ENCODE measurements around the gene MAX. TPM values are rescaled to one million over a fixed set of nuclear protein-coding genes. Genes with fewer than 3 reads are reported as not detected.

The MAX gene
- total RNA-seq, 6 donors from 2014 or later: 53.7 to 146 (median 68.2) TPM

- Histone ChIP-seq H3K4me3 (peak overlapping the region; percentile 88 to 99 (median 94)), H3K27ac (peak overlapping the region; percentile 97 to 99 (median 98)), H3K36me3 (peaks cover 0 to 5% (median 0%) of the 10 kb centered on the region in 4 donors), H3K9me3 (no peaks in the 10 kb centered on the region), H3K4me1 (peaks cover 35 to 50% (median 49%) of the 10 kb centered on the region in 4 donors), H3K27me3 (no peaks in the 10 kb centered on the region)
- DNase-seq: peak; percentile 27 to 85
- TF ChIP-seq POLR2A (IDR thresholded peaks at IDR 0.05) (peak in 1 of 4 donors; percentile 49), CTCF (IDR thresholded peaks at IDR 0.05) (no peak)
- peak; percentile 0 to 4 for ATAC-seq (ENCODE audit: low FRiP score in 2 of 2)
- 0 to 1% methylated on average over 14 to 37 of the region's 66 CpGs for WGBS, 2 donors
These were observed 481 bp downstream of the MAX start for GRCh38 chr14:65101631-65102440.

- DNase-seq: no peak
- H3K4me1 ChIP-seq: peaks cover 43 to 58% (median 57%) of the 10 kb centered on the region in 4 donors
- H3K4me3 ChIP-seq: peak overlapping the region; percentile 88 to 99 (median 94)
- no peaks in the 10 kb centered on the region for H3K9me3 ChIP-seq
- peak overlapping the region; percentile 97 to 99 (median 98) for H3K27ac ChIP-seq
- no peaks in the 10 kb centered on the region for H3K27me3 ChIP-seq
- TF ChIP-seq POLR2A (IDR thresholded peaks at IDR 0.05) (no peak), CTCF (IDR thresholded peaks at IDR 0.05) (no peak), EP300 (IDR thresholded peaks at IDR 0.05) (no peak), POLR2AphosphoS5 (IDR thresholded peaks at IDR 0.05) (no peak)
- 20 to 22% methylated on average over 6 of the region's 6 CpGs for WGBS, 2 donors
- H3K36me3 ChIP-seq: peaks cover 0 to 8% (median 0%) of the 10 kb centered on the region in 4 donors
- ATAC-seq (ENCODE audit: low FRiP score in 2 of 2): no peak
These were observed 1.3 kb downstream of the MAX start for GRCh38 chr14:65100922-65101541.

DNA sequence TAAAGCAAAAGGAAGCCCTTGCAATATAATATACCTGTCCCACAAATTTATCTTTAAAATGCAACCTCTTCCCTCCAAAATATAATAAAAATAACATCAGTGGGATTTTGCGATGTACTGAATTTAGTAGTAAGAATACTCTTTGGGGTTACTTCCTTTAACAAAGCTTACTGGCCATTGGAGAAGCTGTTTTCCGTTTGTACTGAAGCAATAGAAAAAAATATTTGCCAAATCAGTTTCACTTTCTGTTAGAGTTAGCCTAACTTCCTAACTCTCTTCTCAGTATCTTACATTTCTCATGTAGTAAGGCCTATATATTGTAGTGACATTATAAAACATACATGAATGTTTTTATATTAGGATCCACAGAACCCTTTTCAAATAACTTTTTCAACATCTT lies 3.7 kb downstream of the MAX start:
- WGBS, 2 donors: 2 to 8% methylated on average over 2 of the region's 2 CpGs
- DNase-seq (no peak), ATAC-seq (ENCODE audit: low FRiP score in 2 of 2) (no peak)
- Histone ChIP-seq H3K27me3 (no peaks in the 10 kb centered on the region), H3K9me3 (no peaks in the 10 kb centered on the region), H3K4me3 (peak overlapping the region in 3 of 4 donors; percentile 8 to 32 (median 30)), H3K27ac (peak overlapping the region; percentile 9 to 78 (median 61)), H3K36me3 (peaks cover under 1 to 23% (median 5%) of the 10 kb centered on the region in 4 donors), H3K4me1 (peaks cover 52 to 69% (median 64%) of the 10 kb centered on the region in 4 donors)
- no peak for TF ChIP-seq POLR2AphosphoS5 (IDR thresholded peaks at IDR 0.05)
- TF ChIP-seq CTCF (IDR thresholded peaks at IDR 0.05): no peak
- TF ChIP-seq POLR2A (IDR thresholded peaks at IDR 0.05): no peak
- no peak for TF ChIP-seq EP300 (IDR thresholded peaks at IDR 0.05)

DNA sequence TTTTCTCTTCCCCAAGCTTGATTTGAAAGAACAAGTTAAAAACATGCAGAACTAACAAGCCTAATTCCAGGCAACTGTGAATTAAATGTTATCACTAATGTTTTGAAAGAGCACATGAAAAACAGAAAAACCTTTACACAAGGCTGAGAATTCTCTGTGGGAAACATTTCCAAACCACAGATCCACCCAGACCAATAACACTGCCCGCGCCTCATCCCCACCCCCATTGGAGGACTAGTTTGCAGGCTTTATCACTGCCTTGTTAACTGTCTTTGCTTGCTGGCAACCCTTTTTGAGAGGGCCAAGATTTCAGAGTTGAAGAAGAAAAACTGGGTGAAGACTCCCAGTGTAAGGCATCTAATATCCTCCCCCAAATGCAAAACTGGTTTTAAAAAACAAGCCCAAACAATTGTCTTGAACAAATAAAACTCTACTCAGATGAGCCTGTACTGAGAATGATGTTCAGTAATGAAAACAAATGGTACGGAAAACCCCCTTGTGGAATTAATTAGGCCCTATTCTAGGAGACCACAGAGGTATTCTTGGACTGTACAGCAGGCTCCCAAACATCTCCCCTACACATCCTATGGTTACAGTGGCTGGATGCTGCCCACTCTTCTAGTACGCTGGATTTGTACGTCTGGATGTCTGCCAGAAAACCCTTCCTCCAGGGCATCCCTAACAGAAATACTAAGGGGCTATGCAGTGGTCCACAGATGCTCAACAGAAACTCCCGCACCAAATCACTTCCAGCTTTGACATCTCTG lies 5.8 kb downstream of the MAX start:
- no peak for TF ChIP-seq POLR2A (IDR thresholded peaks at IDR 0.05)
- no peak for TF ChIP-seq EP300 (IDR thresholded peaks at IDR 0.05)
- TF ChIP-seq CTCF (IDR thresholded peaks at IDR 0.05): no peak
- no peak for TF ChIP-seq POLR2AphosphoS5 (IDR thresholded peaks at IDR 0.05)
- H3K9me3 ChIP-seq: no peaks in the 10 kb centered on the region
- DNase-seq (no peak), ATAC-seq (ENCODE audit: low FRiP score in 2 of 2) (peak in 1 of 2 donors; percentile 58)
- peaks cover 17 to 44% (median 24%) of the 10 kb centered on the region in 4 donors for H3K36me3 ChIP-seq
- H3K4me3 ChIP-seq: no peak overlapping the region
- no peaks in the 10 kb centered on the region for H3K27me3 ChIP-seq
- WGBS, 2 donors: 52 to 79% methylated on average over 6 of the region's 6 CpGs
- peak overlapping the region; percentile 13 to 78 (median 38) for H3K27ac ChIP-seq
- peaks cover 50 to 64% (median 61%) of the 10 kb centered on the region in 4 donors for H3K4me1 ChIP-seq

Data from upper lobe of left lung (tissue), 6 donors.